SJCRH30 (cell line): ENCODE data around the gene PLEKHG4. TPM values are rescaled to one million over a fixed set of nuclear protein-coding genes. Genes with fewer than 3 reads are reported as not detected.

ENCODE experiments used
- DNase-seq, 2 experiments: peaks; one replicate each; pipeline ENCODE4 v3.0.0-alpha.2; 2015 to 2020
- H3K27ac ChIP-seq: fragments of 250-450 bp; sonication (Bioruptor Pico); 2 replicates; pipeline ENCODE4 v1.5.1; 2020; ENCODE audit warnings: mild to moderate bottlenecking, moderate library complexity
- H3K27me3 ChIP-seq: fragments of 250-450 bp; sonication (Bioruptor Pico); 2 replicates; pipeline ENCODE4 v1.5.1; 2020; ENCODE audit warnings: mild to moderate bottlenecking, moderate library complexity
- H3K36me3 ChIP-seq: fragments of 250-450 bp; sonication (Bioruptor Pico); 2 replicates; pipeline ENCODE4 v1.5.1; 2020; ENCODE audit warnings: mild to moderate bottlenecking, moderate library complexity
- H3K4me1 ChIP-seq: fragments of 250-450 bp; sonication (Bioruptor Pico); 2 replicates; pipeline ENCODE4 v1.5.1; 2020; ENCODE audit warnings: mild to moderate bottlenecking, moderate library complexity
- H3K4me3 ChIP-seq: fragments of 250-450 bp; sonication (Bioruptor Pico); 2 replicates; pipeline ENCODE4 v1.5.1; 2020; ENCODE audit warnings: mild to moderate bottlenecking, moderate library complexity
- H3K9me3 ChIP-seq: fragments of 250-450 bp; sonication (Bioruptor Pico); replicated peaks from 2 replicates; pipeline ENCODE4 v1.5.1; 2020; ENCODE audit warnings: mild to moderate bottlenecking, moderate library complexity
- total RNA-seq: library from RNA; depleted of rRNA; stranded (reverse); fragments of >200 nt; shearing (Covaris generic); gene quantifications from 2 replicates; pipeline ENCODE4 v1.2.3, GENCODE V29; 2014

The PLEKHG4 gene
- total RNA-seq, 1 experiment from 2014 or later = not detected

GRCh38 chr16:67283039-67283825 is 3.9 kb downstream of the PLEKHG4 start:
- H3K9me3 ChIP-seq = no peaks in the 10 kb centered on the region
- peaks cover 11% of the 10 kb centered on the region for H3K4me1 ChIP-seq
- H3K27ac ChIP-seq = no peak overlapping the region
- H3K27me3 ChIP-seq = 0 out of 2 replicates have a peak, but pooled peaks cover 4% of the 10 kb centered on the region
- no peak overlapping the region for H3K4me3 ChIP-seq
- H3K36me3 ChIP-seq = no peaks in the 10 kb centered on the region
- DNase-seq = no peak

- no peaks in the 10 kb centered on the region for H3K36me3 ChIP-seq
- H3K9me3 ChIP-seq = no peaks in the 10 kb centered on the region
- H3K4me1 ChIP-seq = peaks cover 7% of the 10 kb centered on the region
- H3K27me3 ChIP-seq = 0 out of 2 replicates have a peak, but pooled peaks cover 4% of the 10 kb centered on the region
- H3K4me3 ChIP-seq = no peak overlapping the region
- DNase-seq = no peak
- H3K27ac ChIP-seq = no peak overlapping the region
Measured at GRCh38 chr16:67283826-67284555, 4.7 kb downstream of the PLEKHG4 start.

GRCh38 chr16:67284699-67285646 is 5.6 kb downstream of the PLEKHG4 start:
- Histone ChIP-seq H3K36me3 (no peaks in the 10 kb centered on the region), H3K27ac (no peak overlapping the region), H3K9me3 (no peaks in the 10 kb centered on the region), H3K4me1 (peaks cover 13% of the 10 kb centered on the region), H3K27me3 (0 out of 2 replicates have a peak, but pooled peaks cover 4% of the 10 kb centered on the region), H3K4me3 (no peak overlapping the region)
- peak; percentile 72 to 75 for DNase-seq

DNA sequence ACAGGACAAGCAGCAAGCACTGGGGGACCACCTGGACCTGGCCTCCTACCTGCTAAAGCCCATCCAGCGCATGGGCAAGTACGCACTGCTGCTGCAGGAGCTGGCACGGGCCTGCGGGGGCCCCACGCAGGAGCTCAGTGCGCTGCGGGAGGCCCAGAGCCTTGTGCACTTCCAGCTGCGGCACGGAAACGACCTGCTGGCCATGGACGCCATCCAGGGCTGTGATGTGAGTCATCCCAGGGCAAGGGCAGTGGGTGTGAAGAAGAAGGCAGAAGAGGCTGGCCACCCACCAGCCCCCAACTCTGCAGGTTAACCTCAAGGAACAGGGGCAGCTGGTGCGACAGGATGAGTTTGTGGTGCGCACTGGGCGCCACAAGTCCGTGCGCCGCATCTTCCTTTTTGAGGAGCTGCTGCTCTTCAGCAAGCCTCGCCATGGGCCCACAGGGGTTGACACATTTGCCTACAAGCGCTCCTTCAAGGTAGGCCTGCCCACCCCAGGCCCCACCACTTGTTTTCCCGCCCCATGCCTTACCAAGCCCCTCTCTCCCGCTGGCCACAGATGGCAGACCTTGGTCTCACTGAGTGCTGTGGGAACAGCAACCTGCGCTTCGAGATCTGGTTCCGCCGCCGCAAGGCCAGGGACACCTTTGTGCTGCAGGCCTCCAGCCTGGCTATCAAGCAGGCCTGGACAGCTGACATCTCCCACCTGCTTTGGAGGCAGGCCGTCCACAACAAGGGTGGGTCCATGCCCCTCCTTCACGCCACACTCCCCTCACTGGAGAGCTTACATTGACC is 7.3 kb downstream of the PLEKHG4 start:
- peaks cover 17% of the 10 kb centered on the region for H3K4me1 ChIP-seq
- H3K27ac ChIP-seq = no peak overlapping the region
- no peak overlapping the region for H3K4me3 ChIP-seq
- H3K36me3 ChIP-seq = no peaks in the 10 kb centered on the region
- H3K9me3 ChIP-seq = no peaks in the 10 kb centered on the region
- no peak for DNase-seq
- no peaks in the 10 kb centered on the region for H3K27me3 ChIP-seq

DNA sequence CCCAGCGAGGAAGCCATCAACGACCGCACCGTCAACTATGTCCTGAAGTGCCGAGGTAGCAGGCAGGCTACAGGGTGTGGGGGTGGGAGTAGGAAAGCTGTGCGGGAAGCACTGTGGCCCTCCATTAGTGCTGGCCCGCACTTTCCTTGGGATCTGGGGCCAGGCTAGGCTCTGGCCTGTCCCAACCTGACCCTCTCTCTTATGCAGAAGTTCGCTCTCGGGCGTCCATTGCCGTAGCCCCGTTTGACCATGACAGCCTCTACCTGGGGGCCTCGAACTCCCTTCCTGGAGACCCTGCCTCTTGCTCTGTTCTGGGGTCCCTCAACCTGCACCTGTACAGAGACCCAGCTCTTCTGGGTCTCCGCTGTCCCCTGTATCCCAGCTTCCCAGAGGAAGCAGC is 8.6 kb downstream of the PLEKHG4 start:
- Histone ChIP-seq H3K36me3 (no peaks in the 10 kb centered on the region), H3K27me3 (no peaks in the 10 kb centered on the region), H3K27ac (no peak overlapping the region), H3K9me3 (no peaks in the 10 kb centered on the region), H3K4me3 (no peak overlapping the region), H3K4me1 (peaks cover 17% of the 10 kb centered on the region)
- DNase-seq = no peak

DNA sequence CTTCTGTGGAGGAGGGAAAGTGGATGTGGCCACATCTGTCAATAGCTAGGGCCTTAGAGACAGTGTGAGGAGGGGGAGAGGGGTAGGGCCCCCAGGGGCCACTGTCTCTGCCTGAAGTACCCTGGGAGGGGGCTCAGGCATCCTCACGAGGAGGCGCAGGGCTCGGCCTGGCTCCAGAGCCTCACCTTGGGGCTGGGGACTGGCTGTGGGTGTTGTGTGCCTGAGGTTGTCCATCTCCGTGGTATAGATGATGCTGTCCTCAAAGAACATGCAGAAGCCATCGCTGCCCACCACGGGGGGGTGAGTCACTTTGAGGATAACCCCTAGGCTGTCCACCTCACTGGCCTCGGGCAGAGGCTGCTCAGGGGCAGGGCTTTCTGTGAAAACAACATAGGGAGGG is 12.1 kb downstream of the PLEKHG4 start:
- H3K27ac ChIP-seq = no peak overlapping the region
- H3K27me3 ChIP-seq = no peaks in the 10 kb centered on the region
- H3K36me3 ChIP-seq = no peaks in the 10 kb centered on the region
- H3K9me3 ChIP-seq = no peaks in the 10 kb centered on the region
- no peak for DNase-seq
- H3K4me1 ChIP-seq = peaks cover 13% of the 10 kb centered on the region
- H3K4me3 ChIP-seq = no peak overlapping the region

- no peaks in the 10 kb centered on the region for H3K9me3 ChIP-seq
- no peak overlapping the region for H3K27ac ChIP-seq
- H3K27me3 ChIP-seq = no peaks in the 10 kb centered on the region
- H3K36me3 ChIP-seq = no peaks in the 10 kb centered on the region
- no peak for DNase-seq
- peaks cover 24% of the 10 kb centered on the region for H3K4me1 ChIP-seq
- no peak overlapping the region for H3K4me3 ChIP-seq
Measured at GRCh38 chr16:67294171-67294757, 14.9 kb downstream of the PLEKHG4 start.

- no peak overlapping the region for H3K27ac ChIP-seq
- no peak for DNase-seq
Measured at GRCh38 chr16:67294938-67295361, 15.6 kb downstream of the PLEKHG4 start.

DNA sequence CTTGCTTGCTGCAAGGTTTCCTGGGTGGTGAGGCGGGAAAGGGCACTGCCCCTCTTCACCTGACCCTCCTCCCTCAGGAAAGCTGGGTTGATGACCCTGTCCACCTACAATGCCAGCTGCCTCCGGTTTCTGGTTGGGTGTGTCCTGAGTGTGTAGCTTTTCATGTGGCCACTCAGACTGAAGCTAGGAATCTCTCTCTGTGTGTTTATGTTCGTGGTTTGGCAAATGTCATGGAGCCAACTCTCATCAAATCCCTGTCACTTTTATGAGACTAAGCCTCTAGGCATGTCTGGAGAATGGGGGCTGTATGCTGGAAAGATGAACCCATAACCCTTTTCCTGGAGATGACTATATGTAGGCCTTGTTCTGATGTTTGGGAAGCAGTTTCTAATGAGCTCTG is 17.1 kb downstream of the PLEKHG4 start:
- Histone ChIP-seq H3K4me3 (no peak overlapping the region), H3K27me3 (no peaks in the 10 kb centered on the region), H3K36me3 (no peaks in the 10 kb centered on the region), H3K9me3 (no peaks in the 10 kb centered on the region), H3K27ac (no peak overlapping the region), H3K4me1 (peaks cover 19% of the 10 kb centered on the region)
- DNase-seq = peak; percentile 43 to 73

More at GRCh38 chr16:67294938-67295361, 15.6 kb downstream of the PLEKHG4 start:
- Histone ChIP-seq H3K4me1 (peaks cover 18% of the 10 kb centered on the region), H3K4me3 (no peak overlapping the region), H3K36me3 (no peaks in the 10 kb centered on the region), H3K27me3 (no peaks in the 10 kb centered on the region), H3K9me3 (no peaks in the 10 kb centered on the region)

- H3K27me3 ChIP-seq = no peaks in the 10 kb centered on the region
- H3K9me3 ChIP-seq = no peaks in the 10 kb centered on the region
- H3K4me1 ChIP-seq = peaks cover 23% of the 10 kb centered on the region
- no peak overlapping the region for H3K27ac ChIP-seq
- no peaks in the 10 kb centered on the region for H3K36me3 ChIP-seq
- H3K4me3 ChIP-seq = no peak overlapping the region
- no peak for DNase-seq
Measured at GRCh38 chr16:67298277-67298676, 18.9 kb downstream of the PLEKHG4 start.

- H3K4me3 ChIP-seq = no peak overlapping the region
- H3K27me3 ChIP-seq = no peaks in the 10 kb centered on the region
- H3K27ac ChIP-seq = no peak overlapping the region
- no peak for DNase-seq
- no peaks in the 10 kb centered on the region for H3K9me3 ChIP-seq
- H3K4me1 ChIP-seq = peaks cover 23% of the 10 kb centered on the region
- H3K36me3 ChIP-seq = no peaks in the 10 kb centered on the region
Measured at GRCh38 chr16:67299269-67299668, 19.9 kb downstream of the PLEKHG4 start.

DNA sequence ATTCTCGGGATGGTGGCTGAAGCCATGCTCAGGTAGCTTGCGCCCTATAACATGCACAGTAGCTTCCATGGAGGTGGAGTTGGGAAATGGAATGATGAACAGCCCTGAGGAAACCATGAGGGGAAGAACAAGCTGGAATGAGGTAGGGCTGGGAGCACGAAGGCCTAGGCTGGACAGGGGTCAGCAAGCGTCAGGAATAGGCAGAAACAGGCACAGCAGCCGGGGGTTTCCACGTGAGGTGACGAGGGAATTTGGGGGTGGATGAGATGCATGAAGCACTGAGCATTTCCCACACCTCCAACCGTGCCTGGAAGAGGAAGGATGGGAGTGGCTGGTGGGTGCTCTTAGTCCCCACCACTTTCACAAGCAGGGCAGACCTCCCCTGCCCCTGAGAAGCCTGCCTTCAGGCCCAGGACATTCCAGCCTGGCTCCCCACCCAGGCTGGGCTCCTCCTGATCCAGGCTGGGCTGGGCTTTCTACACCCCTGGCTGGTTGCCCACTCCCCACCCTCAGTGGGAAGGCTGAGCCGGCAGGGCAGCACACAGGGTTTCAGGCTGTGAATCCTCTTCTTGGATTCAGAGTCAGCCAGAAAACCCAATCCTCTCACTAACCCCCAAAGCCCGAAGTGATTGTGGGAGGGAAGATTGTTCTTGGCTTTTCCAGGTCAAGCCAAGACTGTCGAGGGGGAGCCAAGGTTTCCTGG is 21.9 kb downstream of the PLEKHG4 start:
- Histone ChIP-seq H3K9me3 (no peaks in the 10 kb centered on the region; the same call in 1 of the 2 replicates), H3K27me3 (no peaks in the 10 kb centered on the region), H3K4me1 (peaks cover 23% of the 10 kb centered on the region), H3K4me3 (no peak overlapping the region), H3K27ac (no peak overlapping the region), H3K36me3 (no peaks in the 10 kb centered on the region)
- DNase-seq = peak in 1 of 2 experiments; percentile 29

DNA sequence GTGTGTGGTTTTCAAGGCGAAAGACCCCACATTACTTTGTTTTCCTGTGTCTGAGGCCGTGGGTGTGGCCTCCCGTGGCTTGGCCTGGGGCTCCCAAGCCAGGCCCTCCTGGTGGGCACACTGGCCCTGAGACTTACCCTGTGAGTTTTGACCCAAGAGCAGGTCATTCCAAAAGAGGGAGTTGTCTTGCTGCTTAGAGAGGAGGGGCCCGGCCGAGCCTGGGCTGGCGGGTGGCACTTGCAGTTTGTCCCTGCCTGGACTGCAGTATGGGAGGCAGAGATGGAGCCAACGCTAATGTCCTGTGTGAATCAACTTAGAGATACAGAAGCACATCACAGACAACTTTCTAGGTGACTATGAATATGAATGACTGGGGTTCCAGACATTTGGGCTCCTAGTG is 22.7 kb downstream of the PLEKHG4 start:
- H3K27me3 ChIP-seq = no peaks in the 10 kb centered on the region
- no peak overlapping the region for H3K4me3 ChIP-seq
- H3K4me1 ChIP-seq = peaks cover 14% of the 10 kb centered on the region
- H3K9me3 ChIP-seq = no peaks in the 10 kb centered on the region; the same call in 1 of the 2 replicates
- no peak for DNase-seq
- no peak overlapping the region for H3K27ac ChIP-seq
- no peaks in the 10 kb centered on the region for H3K36me3 ChIP-seq
